HepG2 (cell line): Measurements from ENCODE around the gene PFKFB2. TPM values are rescaled to one million over a fixed set of nuclear protein-coding genes. Genes with fewer than 3 reads are reported as not detected.

Experiments
- ATAC-seq: fragments of 200-7000 bp; cut with Tn5 transposase; 3 replicates; pipeline ENCODE4 v1.9.1; 2020; ENCODE audit warnings: mild to moderate bottlenecking, moderate library complexity
- BruUV-seq: library from RNA; stranded (reverse); fragments of 400-500 nt; replicated peaks from 2 replicates; lab custom pipeline; 2021; lab: Mats Ljungman, UMichigan
- CTCF ChIA-PET: fragments of 300-600 bp; formaldehyde crosslinking; extraction: SDS; loops from one replicate; lab custom pipeline; 2021; ENCODE audit warnings: low total read pairs, inconsistent platforms, low intra/inter-chr PET ratio; lab: Yijun Ruan, JAX
- POLR2A ChIA-PET: fragments of 350-600 bp; sonication (Branson Sonifier 250); formaldehyde crosslinking; loops from one replicate; lab custom pipeline; 2020; ENCODE audit warnings: antibody characterized with exemption, inconsistent platforms; lab: Yijun Ruan, JAX
- DNase-seq: peaks from one replicate; pipeline ENCODE4 v3.0.0-alpha.2; 2015; ENCODE audit warnings: low spot score
- FAIRE-seq: peaks from 3 replicates; lab custom pipeline; 2011; peaks lifted over from hg19 to GRCh38; lab: Jason Lieb, UNC
- H2AFZ ChIP-seq: one replicate; pipeline ENCODE4 v1.6.1; 2011; ENCODE audit warnings: low read length, inconsistent platforms
- H3K27ac ChIP-seq: fragments of 300-600 bp; 3 replicates; pipeline ENCODE4 v1.8.0; 2011; ENCODE audit warnings: mixed run types, mild to moderate bottlenecking, mixed read lengths, low read length, inconsistent platforms; ENCODE audit not compliant: insufficient read depth; ENCODE audit errors: extremely low read length
- H3K27me3 ChIP-seq, 2 experiments: fragments of 200-600 bp in 1 of 2; 2 replicates in 1 of 2; 3 replicates in 1 of 2; pipeline versions ENCODE4 v1.6.0 to v1.8.0; 2011; ENCODE audit warnings: low read length in 2 of 2, mild to moderate bottlenecking in 2 of 2, moderate library complexity in 2 of 2, inconsistent platforms in 1 of 2; ENCODE audit not compliant: insufficient read depth in 2 of 2, control insufficient read depth in 1 of 2
- H3K36me3 ChIP-seq, 2 experiments: fragments of 200-600 bp in 1 of 2; replicated peaks in 1 of 2; 2 replicates in 1 of 2; 3 replicates in 1 of 2; pipeline versions ENCODE4 v1.5.1 to v1.8.0; 2011; ENCODE audit warnings: low read length in 2 of 2, inconsistent platforms in 1 of 2; ENCODE audit not compliant: insufficient read depth in 2 of 2, control insufficient read depth in 1 of 2
- H3K4me1 ChIP-seq: 2 replicates; pipeline ENCODE4 v1.5.1; 2012; ENCODE audit warnings: low read length, inconsistent platforms; ENCODE audit not compliant: insufficient read depth
- H3K4me2 ChIP-seq: 2 replicates; pipeline ENCODE4 v1.6.0; 2011; ENCODE audit warnings: low read depth, low read length, inconsistent platforms
- H3K4me3 ChIP-seq, 3 experiments: fragments of 200-600 bp in 1 of 3; sonication (generic), shearing (Covaris generic) in 1 of 3; replicated peaks in 1 of 3; 2 replicates each; pipeline ENCODE4 v1.5.1; 2011 to 2016; ENCODE audit warnings: low read length in 3 of 3, inconsistent platforms in 2 of 3, low read depth in 2 of 3, mild to moderate bottlenecking in 2 of 3, control low read depth in 1 of 3, mixed read lengths in 1 of 3; ENCODE audit not compliant: insufficient read depth in 1 of 3
- H3K79me2 ChIP-seq: one replicate; pipeline ENCODE4 v1.6.1; 2011; ENCODE audit warnings: low read length, inconsistent platforms; ENCODE audit not compliant: insufficient read depth
- H3K9ac ChIP-seq: 2 replicates; pipeline ENCODE4 v1.6.0; 2011; ENCODE audit warnings: mild to moderate bottlenecking, low read depth, low read length, inconsistent platforms; ENCODE audit not compliant: insufficient read depth
- H3K9me3 ChIP-seq: 2 replicates; pipeline ENCODE4 v1.5.1; 2012; ENCODE audit warnings: mild to moderate bottlenecking, low read length
- H4K20me1 ChIP-seq: 2 replicates; pipeline ENCODE4 v1.6.0; 2011; ENCODE audit warnings: inconsistent platforms, mild to moderate bottlenecking, low read length, moderate library complexity; ENCODE audit not compliant: insufficient read depth
- ATF6 ChIP-seq: sonication (generic); formaldehyde crosslinking; conservative IDR thresholded peaks from 2 replicates; pipeline ENCODE4 v1.4.0; 2020; ENCODE audit warnings: missing genetic modification reagents
- CENPX ChIP-seq: sonication (generic); formaldehyde crosslinking; IDR thresholded peaks from 2 replicates; pipeline ENCODE4 v1.9.0; 2021; ENCODE audit warnings: mild to moderate bottlenecking, missing genetic modification reagents, moderate library complexity
- CTCF ChIP-seq: sonication (generic); formaldehyde crosslinking; IDR thresholded peaks from 2 replicates; pipeline ENCODE4 v1.5.0; 2020; ENCODE audit warnings: mild to moderate bottlenecking, missing genetic modification reagents, moderate library complexity
- FOSL2 ChIP-seq: sonication (generic); formaldehyde crosslinking; IDR thresholded peaks from 2 replicates; pipeline ENCODE4 v1.4.0; 2020; ENCODE audit warnings: missing genetic modification reagents
- KLF16 ChIP-seq, 2 experiments: sonication (generic) in 1 of 2; formaldehyde crosslinking in 1 of 2; IDR thresholded peaks; 2 replicates each; pipeline versions ENCODE4 v1.6.1 to v1.8.0; 2016 to 2023; ENCODE audit warnings: missing genetic modification reagents in 2 of 2, missing compliant biosample characterization in 1 of 2
- MBNL3 ChIP-seq: fragments of 250-450 bp; sonication (Bioruptor Pico); conservative IDR thresholded peaks from 2 replicates; pipeline ENCODE4 v1.8.0; 2022; ENCODE audit warnings: mild to moderate bottlenecking, inconsistent platforms
- NFIC ChIP-seq: IDR thresholded peaks from 2 replicates; pipeline ENCODE4 v1.6.1; 2012; ENCODE audit warnings: mild to moderate bottlenecking, low read length, inconsistent platforms
- SUZ12 ChIP-seq: fragments of 150-350 bp; IDR thresholded peaks from 2 replicates; pipeline ENCODE4 v1.6.1; 2014; ENCODE audit warnings: low read depth, low read length
- ZBTB38 ChIP-seq: sonication (generic); formaldehyde crosslinking; IDR thresholded peaks from 2 replicates; pipeline ENCODE4 v1.5.1; 2020; ENCODE audit warnings: mild to moderate bottlenecking, missing genetic modification reagents
- ZNF512 ChIP-seq: sonication (generic); formaldehyde crosslinking; IDR thresholded peaks from 2 replicates; pipeline ENCODE4 v1.4.0; 2020; ENCODE audit warnings: mild to moderate bottlenecking, missing genetic modification reagents
- ZNF652 ChIP-seq: IDR thresholded peaks from 2 replicates; pipeline ENCODE4 v1.6.1; 2016; ENCODE audit warnings: low read depth, borderline replicate concordance
- ZNF687 ChIP-seq: sonication (generic); formaldehyde crosslinking; IDR thresholded peaks from 2 replicates; pipeline ENCODE4 v1.5.1; 2020; ENCODE audit warnings: mild to moderate bottlenecking, missing genetic modification reagents, moderate library complexity
- ZNF75D ChIP-seq: sonication (generic); formaldehyde crosslinking; IDR thresholded peaks from 2 replicates; pipeline ENCODE4 v1.8.1; 2023; ENCODE audit warnings: missing genetic modification reagents, mild to moderate bottlenecking, borderline replicate concordance
- ZNF839 ChIP-seq: sonication (generic); formaldehyde crosslinking; IDR thresholded peaks from 2 replicates; pipeline ENCODE4 v1.4.0; 2020; ENCODE audit warnings: missing genetic modification reagents, mild to moderate bottlenecking, borderline replicate concordance
- WGBS: methylation state at CpG from one replicate; pipeline ENCODE4 v1.1.6; 2017; ENCODE audit warnings: low lambda C conversion rate; 5-methylcytosine and 5-hydroxymethylcytosine counted together
- in situ Hi-C: cut with HindIII; loops from 2 replicates; pipeline ENCODE4 v1.10.0; 2017; ENCODE audit warnings: low pct_unique_long_range_greater_than_20kb; ENCODE audit not compliant: extremely low pct_ligation_motif_present
- intact Hi-C: fragments of 100-400 bp; cut with micrococcal nuclease; formaldehyde crosslinking; loops from one replicate; pipeline ENCODE4 v1.10.0; 2022; ENCODE audit not compliant: unreplicated experiment
- polyA plus RNA-seq, 8 experiments: library from polyadenylated mRNA; depleted of rRNA in 3 of 8; stranded (reverse) in 7 of 8; unstranded in 1 of 8; fragments of >200 nt; fragmentation: Illumina TruSeq in 4 of 8; extraction: Trizol in 4 of 8; gene quantifications; 2 replicates each; pipeline versions ENCODE4 v1.2.1 to v1.2.3, GENCODE V29; 2011 to 2016; ENCODE audit warnings: low read depth in 4 of 8, missing spikeins in 1 of 8, mixed read lengths in 1 of 8; ENCODE audit not compliant: insufficient read depth in 1 of 8
- total RNA-seq, 5 experiments: library from RNA; depleted of rRNA; stranded (reverse); fragments of >200 nt; fragmentation: Illumina TruSeq; extraction: Trizol; gene quantifications; 2 replicates each; pipeline ENCODE4 v1.2.3, GENCODE V29; 2016; ENCODE audit warnings: low read depth in 1 of 5

The PFKFB2 gene
- total and polyA plus RNA-seq, 2 of the 13 experiments (the other 11 are each of a cell fraction or from before 2014, with no cell fraction given) = 4.6 to 10.6 TPM

- Histone ChIP-seq H3K36me3 (no peaks in the 10 kb centered on the region), H3K4me1 (peaks cover 100% of the 10 kb centered on the region), H3K4me2 (no peak overlapping the region), H4K20me1 (no peaks in the 10 kb centered on the region), H3K79me2 (no peaks in the 10 kb centered on the region), H3K4me3 (no peak overlapping the region), H2AFZ (no peak overlapping the region), H3K27me3 (no peaks in the 10 kb centered on the region), H3K9me3 (no peaks in the 10 kb centered on the region), H3K27ac (no peak overlapping the region), H3K9ac (no peak overlapping the region)
- in situ Hi-C loops (no loop called here), intact Hi-C loops (no loop called here)
- 88% methylated on average over 18 of the region's 18 CpGs for WGBS
- BruUV-seq = no TSS peak
- DNase-seq (no peak), FAIRE-seq (no peak), ATAC-seq (no peak)
- POLR2A ChIA-PET = no interaction called here
- CTCF ChIA-PET = no interaction called here
- TF ChIP-seq FOSL2 = peak; percentile 43; the same call in 1 of the 2 replicates
- TF ChIP-seq ZNF75D (CRISPR knock-in tag) = no peak
- no peak for TF ChIP-seq ZNF512 (CRISPR knock-in tag)
- TF ChIP-seq CENPX = no peak
- TF ChIP-seq CTCF = no peak
- TF ChIP-seq ATF6 = no peak
- TF ChIP-seq KLF16 (CRISPR knock-in tag; IDR thresholded peaks at IDR 0.05) = no peak
- no peak for TF ChIP-seq SUZ12
- no peak for TF ChIP-seq MBNL3 (CRISPR knock-in tag)
- no peak for TF ChIP-seq NFIC
- no peak for TF ChIP-seq ZNF839
- no peak for TF ChIP-seq ZNF652 (CRISPR knock-in tag)
- peak; percentile 35; the same call in 1 of the 2 replicates for TF ChIP-seq ZBTB38
- TF ChIP-seq ZNF687 (CRISPR knock-in tag) = peak; percentile 26
Measured at GRCh38 chr1:207027206-207027777, 25.8 kb upstream of the PFKFB2 start.
